Gastroesophageal sphincter (tissue), 4 donors: ENCODE results near the gene MAOA. TPM values are rescaled to one million over a fixed set of nuclear protein-coding genes. Genes with fewer than 3 reads are reported as not detected.

ENCODE experiments used
- ATAC-seq: fragments of 150-250 bp; one replicate; pipeline ENCODE4 v1.9.1; 2016; ENCODE audit warnings: mild to moderate bottlenecking, moderate library complexity
- H3K27ac ChIP-seq, 4 donors: fragments of 200-600 bp; sonication (generic) in 3 of 4; 1 replicate in 3 of 4; 2 replicates in 1 of 4; pipeline ENCODE4 v1.5.1; 2016 to 2019
- H3K27me3 ChIP-seq: fragments of 200-600 bp; sonication (generic); one replicate; pipeline ENCODE4 v1.5.1; 2019
- H3K36me3 ChIP-seq, 2 donors: fragments of 200-600 bp; sonication (generic); one replicate each; pipeline ENCODE4 v1.5.1; 2019; ENCODE audit warnings: control low read depth in 1 of 2
- H3K4me1 ChIP-seq, 3 donors: fragments of 200-600 bp; sonication (generic); 1 replicate in 2 of 3; 2 replicates in 1 of 3; pipeline ENCODE4 v1.5.1; 2016 to 2019; ENCODE audit warnings: control low read depth in 2 of 3
- H3K4me3 ChIP-seq, 2 donors: fragments of 200-600 bp; sonication (generic); one replicate each; pipeline ENCODE4 v1.5.1; 2019; ENCODE audit warnings: mild to moderate bottlenecking in 1 of 2, moderate library complexity in 1 of 2
- H3K9me3 ChIP-seq, 3 donors: fragments of 200-600 bp; sonication (generic); one replicate each; pipeline ENCODE4 v1.5.1; 2017 to 2019; ENCODE audit warnings: control low read depth in 2 of 3
- CTCF ChIP-seq, 4 experiments: fragments of 200-600 bp in 2 of 4; fragments of 450-650 bp in 2 of 4; sonication (generic) in 1 of 4; IDR thresholded peaks; one replicate each; pipeline ENCODE4 v1.5.1; 2017 to 2019; ENCODE audit warnings: antibody characterized with exemption in 4 of 4, mild to moderate bottlenecking in 2 of 4, moderate library complexity in 2 of 4
- EP300 ChIP-seq: sonication (generic); formaldehyde crosslinking; IDR thresholded peaks from one replicate; pipeline ENCODE4 v1.6.1; 2017; ENCODE audit warnings: antibody characterized with exemption, mild to moderate bottlenecking
- POLR2A ChIP-seq, 2 donors: fragments of 450-650 bp; IDR thresholded peaks; one replicate each; pipeline ENCODE4 v1.6.1; 2017; ENCODE audit warnings: antibody characterized with exemption in 2 of 2, mild to moderate bottlenecking in 2 of 2, moderate library complexity in 1 of 2
- POLR2AphosphoS5 ChIP-seq: sonication (generic); formaldehyde crosslinking; IDR thresholded peaks from one replicate; pipeline ENCODE4 v1.6.1; 2017; ENCODE audit warnings: antibody characterized with exemption
- WGBS, 2 donors: methylation state at CpG; one replicate each; pipeline ENCODE4 v1.1.5; 2018; ENCODE audit warnings: low coverage in 1 of 2; 5-methylcytosine and 5-hydroxymethylcytosine counted together
- total RNA-seq, 4 donors: library from RNA; depleted of rRNA; stranded (reverse); fragments of >200 nt; gene quantifications; one replicate each; pipeline ENCODE4 v1.1.0, GENCODE V29; 2016

The MAOA gene
- total RNA-seq, 4 donors from 2014 or later: 306 to 750 (median 329) TPM

GRCh38 chrX:43646800-43647199 is 9.3 kb upstream of the MAOA start:
- WGBS, 2 donors: no CpG with 5 or more reads among the region's 3 CpGs
- no peak overlapping the region for H3K4me3 ChIP-seq
- TF ChIP-seq POLR2AphosphoS5: no peak
- TF ChIP-seq POLR2A (IDR thresholded peaks at IDR 0.05): no peak
- no peak for TF ChIP-seq EP300
- no peak for TF ChIP-seq CTCF (IDR thresholded peaks at IDR 0.05)
- H3K27ac ChIP-seq: no peak overlapping the region
- no peak for ATAC-seq
- H3K27me3 ChIP-seq: no peaks in the 10 kb centered on the region
- no peaks in the 10 kb centered on the region for H3K36me3 ChIP-seq
- H3K4me1 ChIP-seq: no peaks in the 10 kb centered on the region
- no peaks in the 10 kb centered on the region for H3K9me3 ChIP-seq

GRCh38 chrX:43654431-43655150 is 1.5 kb upstream of the MAOA start:
- no CpG with 5 or more reads among the region's 57 CpGs for WGBS, 2 donors
- TF ChIP-seq POLR2AphosphoS5 (peak; percentile 80), EP300 (no peak), CTCF (IDR thresholded peaks at IDR 0.05) (peak in 2 of 4 experiments; percentile 31 to 54), POLR2A (IDR thresholded peaks at IDR 0.05) (peak; percentile 72 to 78)
- peak; percentile 97 for ATAC-seq
- Histone ChIP-seq H3K9me3 (no peaks in the 10 kb centered on the region), H3K4me3 (peak overlapping the region; percentile 48 to 78), H3K27ac (peak overlapping the region; percentile 81 to 96 (median 90)), H3K4me1 (no peaks in the 10 kb centered on the region), H3K36me3 (no peaks in the 10 kb centered on the region), H3K27me3 (no peaks in the 10 kb centered on the region)

GRCh38 chrX:43655151-43656004 is 721 bp upstream of the MAOA start:
- 40% methylated on average over 1 of the region's 51 CpGs; no CpG with 5 or more reads in 1 of the 2 donors for WGBS, 2 donors

GRCh38 chrX:43657671-43658070 is 1.6 kb downstream of the MAOA start:
- TF ChIP-seq CTCF (IDR thresholded peaks at IDR 0.05): no peak
- no peak for TF ChIP-seq POLR2A (IDR thresholded peaks at IDR 0.05)
- TF ChIP-seq POLR2AphosphoS5: no peak
- TF ChIP-seq EP300: no peak
- WGBS, 2 donors: 50 to 80% methylated on average over 1 of the region's 1 CpG

More at GRCh38 chrX:43655151-43656004, 721 bp upstream of the MAOA start:
- peak; percentile 9 for ATAC-seq
- Histone ChIP-seq H3K9me3 (no peaks in the 10 kb centered on the region), H3K4me1 (no peaks in the 10 kb centered on the region), H3K36me3 (no peaks in the 10 kb centered on the region), H3K27ac (peak overlapping the region; percentile 81 to 96 (median 90)), H3K27me3 (no peaks in the 10 kb centered on the region), H3K4me3 (peak overlapping the region; percentile 48 to 78)
- no peak for TF ChIP-seq POLR2A (IDR thresholded peaks at IDR 0.05)
- TF ChIP-seq POLR2AphosphoS5: no peak

GRCh38 chrX:43661521-43662240 is 5.6 kb downstream of the MAOA start:
- ATAC-seq: peak; percentile 83
- H3K9me3 ChIP-seq: no peaks in the 10 kb centered on the region
- H3K27ac ChIP-seq: peak overlapping the region; percentile 63 to 84 (median 72)
- H3K4me3 ChIP-seq: peak overlapping the region in 1 of 2 donors; percentile 78
- peak; percentile 68 for TF ChIP-seq POLR2AphosphoS5
- no peak for TF ChIP-seq EP300
- peaks cover 0 to 30% (median 0%) of the 10 kb centered on the region in 3 donors for H3K4me1 ChIP-seq
- H3K27me3 ChIP-seq: no peaks in the 10 kb centered on the region
- 6 to 40% methylated on average over 4 of the region's 4 CpGs for WGBS, 2 donors
- H3K36me3 ChIP-seq: no peaks in the 10 kb centered on the region

More at GRCh38 chrX:43657671-43658070, 1.6 kb downstream of the MAOA start:
- H3K27ac ChIP-seq: peak overlapping the region; percentile 33 to 78 (median 66)
- no peak for ATAC-seq
- H3K9me3 ChIP-seq: no peaks in the 10 kb centered on the region
- H3K4me3 ChIP-seq: peak overlapping the region; percentile 48 to 78
- H3K36me3 ChIP-seq: no peaks in the 10 kb centered on the region
- no peaks in the 10 kb centered on the region for H3K27me3 ChIP-seq
- peaks cover 0 to 3% (median 0%) of the 10 kb centered on the region in 3 donors for H3K4me1 ChIP-seq
